Activated naive CD4-positive, alpha-beta T cell treated with anti-CD3 and anti-CD28 coated beads for 36 hours (primary cell): ENCODE results near the gene SIK3. TPM values are rescaled to one million over a fixed set of nuclear protein-coding genes. Genes with fewer than 3 reads are reported as not detected.
A peak's percentile ranks its signal among the peaks of the same experiment; 100 is the strongest.

Experiments
- CTCF ChIA-PET: fragments of 350-600 bp; sonication (Branson Sonifier 250); formaldehyde crosslinking; loops from one replicate; lab custom pipeline; 2021; ENCODE audit warnings: antibody characterized with exemption; lab: Charles Lee
- DNase-seq: peaks from one replicate; pipeline ENCODE4 v3.0.0-alpha.2; 2020
- H3K27ac Mint-ChIP-seq: one replicate; pipeline ENCODE4 v1.8.0; 2021; ENCODE audit warnings: mild to moderate bottlenecking, mixed read lengths
- H3K27me3 Mint-ChIP-seq: one replicate; pipeline ENCODE4 v1.8.0; 2021; ENCODE audit warnings: low read depth, mixed read lengths
- H3K36me3 Mint-ChIP-seq: one replicate; pipeline ENCODE4 v1.8.0; 2021; ENCODE audit warnings: low read depth, mixed read lengths
- H3K4me1 Mint-ChIP-seq: one replicate; pipeline ENCODE4 v1.8.0; 2021; ENCODE audit warnings: low read depth, mixed read lengths
- H3K4me3 Mint-ChIP-seq: one replicate; pipeline ENCODE4 v1.8.0; 2021; ENCODE audit warnings: mild to moderate bottlenecking, moderate library complexity, mixed read lengths
- H3K9me3 Mint-ChIP-seq: one replicate; pipeline ENCODE4 v1.8.0; 2021; ENCODE audit warnings: mixed read lengths
- intact Hi-C: fragments of 100-400 bp; cut with micrococcal nuclease; formaldehyde crosslinking; loops from one replicate; pipeline ENCODE4 v1.15.1; 2023
- total RNA-seq, 2 experiments: library from RNA; stranded (reverse); gene quantifications; one replicate each; pipeline ENCODE4 v1.2.3, GENCODE V29; 2021

Gene SIK3
- total RNA-seq, 2 experiments from 2014 or later, result 13.8 to 15.7 TPM

DNA sequence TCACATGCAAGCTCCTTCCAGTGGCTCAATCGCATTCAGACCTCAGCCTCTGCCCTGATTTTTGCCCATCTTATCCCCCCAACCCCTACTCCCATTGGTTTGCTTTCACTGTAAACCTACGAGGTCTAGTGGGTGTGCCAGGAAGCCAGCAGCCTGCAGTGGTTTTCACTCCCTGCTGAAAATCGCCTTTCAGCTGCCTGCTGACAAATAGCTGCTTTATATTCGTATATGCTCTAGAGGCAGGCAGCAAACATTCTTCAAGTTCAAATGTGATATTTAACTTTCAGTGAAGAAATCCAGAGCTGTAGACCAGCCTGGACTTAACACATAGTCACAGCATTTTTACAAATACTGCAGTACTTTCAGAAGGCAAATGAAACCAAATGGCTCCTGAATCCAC, 168.1 kb downstream of the SIK3 start:
- peak; percentile 55 for DNase-seq
- Mint-ChIP-seq H3K9me3 (peaks cover 8% of the 10 kb centered on the region), H3K36me3 (peaks cover 11% of the 10 kb centered on the region), H3K27ac (peak overlapping the region; percentile 51), H3K4me1 (peaks cover 64% of the 10 kb centered on the region), H3K27me3 (no peaks in the 10 kb centered on the region), H3K4me3 (peak overlapping the region; percentile 79)
- CTCF ChIA-PET, result interaction anchor here (0.7 to 2.3 kb wide), 6 partner anchors 18 to 176 kb away, joined by 3 to 9 read pairs (median 6); partner anchors contain the start of gene SIK3
- intact Hi-C loops, result loop anchor here (2.0 kb wide), 2 partner anchors 157 to 301 kb away; partner anchors contain the start of gene BUD13

DNA sequence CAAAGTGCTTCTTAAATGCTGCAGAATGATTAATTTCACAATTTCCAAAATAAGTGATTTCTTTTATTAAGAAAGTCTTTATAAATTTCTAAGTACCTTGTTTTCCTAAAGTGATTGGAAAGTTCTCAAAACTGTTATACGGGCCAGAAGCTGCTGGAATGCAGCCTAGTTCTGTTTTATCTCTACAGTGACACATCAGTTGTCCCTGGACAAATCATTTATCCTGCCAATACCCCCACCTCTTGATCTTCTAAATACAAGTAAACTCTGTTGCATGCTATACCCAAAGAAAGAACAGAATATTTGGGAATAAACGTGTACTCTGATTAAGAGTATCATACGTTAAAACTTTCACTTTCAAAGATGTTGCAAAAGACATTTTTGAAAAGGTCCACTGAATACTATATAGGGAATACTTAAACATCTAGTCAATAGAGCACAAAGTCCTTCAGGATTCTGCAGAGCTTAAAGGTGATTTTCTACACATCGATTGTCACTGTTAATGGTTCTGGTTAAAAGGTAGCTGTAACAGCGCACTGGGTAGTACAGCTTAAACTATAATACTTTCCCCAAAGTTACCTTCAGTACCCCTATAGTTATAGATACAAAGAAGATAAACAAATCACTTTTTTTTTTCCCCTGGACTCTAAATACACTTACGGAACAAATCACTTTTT, 168.7 kb downstream of the SIK3 start:
- DNase-seq, result no peak
- peaks cover 17% of the 10 kb centered on the region for H3K36me3 Mint-ChIP-seq
- intact Hi-C loops, result loop anchor here (2.0 kb wide), 2 partner anchors 157 to 301 kb away; partner anchors contain the start of gene BUD13
- peak overlapping the region; percentile 79 for H3K4me3 Mint-ChIP-seq
- peaks cover 8% of the 10 kb centered on the region for H3K9me3 Mint-ChIP-seq
- CTCF ChIA-PET, result interaction anchor here (0.7 to 2.3 kb wide), 10 partner anchors 19 to 177 kb away, joined by 3 to 9 read pairs (median 4); partner anchors contain the start of genes APOA5 and SIK3
- peaks cover 69% of the 10 kb centered on the region for H3K4me1 Mint-ChIP-seq
- H3K27ac Mint-ChIP-seq, result peak overlapping the region; percentile 51
- H3K27me3 Mint-ChIP-seq, result no peaks in the 10 kb centered on the region

DNA sequence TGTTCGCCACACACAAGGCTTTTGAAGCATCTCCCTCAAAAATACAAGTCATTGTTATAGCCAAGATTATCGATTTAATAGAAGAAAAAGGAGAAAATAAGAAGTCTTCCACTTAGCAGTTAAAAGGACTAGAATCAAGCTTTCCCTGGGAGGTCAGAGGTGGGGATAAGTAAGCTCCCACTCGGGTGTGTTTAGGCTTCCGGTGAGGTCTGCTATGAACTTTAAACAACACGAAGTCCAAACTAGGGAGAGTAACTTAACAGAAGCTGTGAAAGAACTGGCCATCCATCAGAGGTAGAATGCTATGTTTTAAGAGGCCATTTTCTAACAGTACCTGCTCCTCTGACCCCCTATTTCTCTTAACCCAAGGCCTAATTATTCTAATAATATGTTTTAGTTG, 169.4 kb downstream of the SIK3 start:
- CTCF ChIA-PET, result interaction anchor here (0.5 to 2.3 kb wide), 7 partner anchors 19 to 177 kb away, joined by 3 to 9 read pairs (median 4); partner anchors contain the start of genes APOA5 and SIK3
- Mint-ChIP-seq H3K36me3 (peaks cover 12% of the 10 kb centered on the region), H3K27me3 (no peaks in the 10 kb centered on the region), H3K27ac (peak overlapping the region; percentile 75), H3K4me1 (peaks cover 71% of the 10 kb centered on the region), H3K9me3 (peaks cover 4% of the 10 kb centered on the region), H3K4me3 (peak overlapping the region; percentile 26)
- DNase-seq, result no peak
- intact Hi-C loops, result no loop called here

DNA sequence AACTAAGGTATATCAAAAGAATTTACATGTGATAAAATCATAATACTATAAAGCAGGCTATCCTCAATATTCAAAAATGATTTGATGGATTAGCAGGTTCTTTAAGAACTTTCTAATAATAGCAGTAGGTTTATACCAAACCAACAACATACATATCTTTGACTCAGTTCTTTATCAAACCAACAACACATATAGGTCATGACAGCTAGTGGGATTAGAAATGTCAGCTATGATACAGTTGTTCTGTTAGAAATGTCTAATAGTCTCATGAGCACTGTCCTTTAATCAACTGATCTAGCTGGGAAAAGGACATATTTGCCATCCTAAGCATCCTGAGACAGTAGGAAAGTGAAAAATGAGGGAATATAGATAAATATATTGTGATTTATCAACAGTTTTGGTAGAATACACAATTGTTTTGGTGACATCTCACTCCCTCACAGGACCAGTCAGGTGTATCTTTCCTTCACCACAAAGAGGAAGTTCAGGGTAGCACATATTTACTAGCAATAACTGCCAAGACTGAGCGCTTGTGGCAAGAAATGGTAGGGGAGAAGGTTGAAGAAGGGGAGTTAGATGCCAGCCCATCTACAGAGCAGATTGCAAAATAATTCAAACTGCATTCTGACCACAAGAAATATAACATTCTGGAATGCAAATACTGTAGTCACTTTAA, 170.0 kb downstream of the SIK3 start:
- DNase-seq, result peak; percentile 34
- peak overlapping the region; percentile 4 for H3K4me3 Mint-ChIP-seq
- intact Hi-C loops, result no loop called here
- no peaks in the 10 kb centered on the region for H3K27me3 Mint-ChIP-seq
- H3K36me3 Mint-ChIP-seq, result peaks cover 8% of the 10 kb centered on the region
- H3K27ac Mint-ChIP-seq, result peak overlapping the region; percentile 61
- H3K9me3 Mint-ChIP-seq, result no peaks in the 10 kb centered on the region
- peaks cover 66% of the 10 kb centered on the region for H3K4me1 Mint-ChIP-seq
- CTCF ChIA-PET, result interaction anchor here (0.5 to 2.3 kb wide), 7 partner anchors 20 to 178 kb away, joined by 3 to 9 read pairs (median 3); no protein-coding TSS in a partner anchor

DNA sequence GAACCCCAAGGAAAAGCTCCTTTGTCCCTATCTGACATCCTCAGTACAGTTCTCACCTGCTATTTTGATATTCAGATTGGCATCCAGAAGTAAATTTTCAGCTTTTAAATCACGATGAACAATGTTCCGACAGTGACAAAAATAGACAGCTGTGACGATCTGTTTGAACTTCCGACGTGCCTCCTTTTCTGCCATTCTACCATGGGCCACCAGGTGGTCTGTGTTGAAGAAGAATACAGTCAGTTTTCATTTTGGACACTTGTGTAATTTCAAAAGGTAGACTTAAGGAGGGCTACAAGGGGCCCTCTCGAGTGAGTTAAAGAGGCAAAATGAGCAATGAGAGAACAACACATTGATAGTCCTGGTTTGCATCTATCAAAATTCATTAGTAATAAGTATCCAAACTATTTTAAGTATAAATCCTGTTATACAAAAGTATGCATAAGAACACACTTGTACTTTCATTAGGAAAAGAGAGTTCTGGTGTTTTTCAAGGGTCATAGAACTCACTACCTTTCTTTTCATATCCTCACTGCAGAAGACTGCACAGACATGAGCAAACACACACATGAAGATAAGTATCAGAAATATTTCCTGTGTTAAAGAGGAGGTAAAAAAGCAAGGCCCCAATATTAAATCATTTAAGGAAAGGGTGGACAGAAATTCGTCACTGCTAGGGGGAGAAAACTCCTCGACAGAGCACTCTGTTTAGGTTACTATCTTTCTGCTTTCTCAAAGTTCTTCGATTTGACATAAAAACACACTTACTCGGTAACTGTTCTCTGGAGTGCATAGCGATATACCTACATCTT, 170.9 kb downstream of the SIK3 start:
- CTCF ChIA-PET, result interaction anchor here (0.6 to 1.9 kb wide), 10 partner anchors 11 to 183 kb away, joined by 3 to 7 read pairs (median 3); no protein-coding TSS in a partner anchor
- H3K9me3 Mint-ChIP-seq, result no peaks in the 10 kb centered on the region
- H3K36me3 Mint-ChIP-seq, result peaks cover 8% of the 10 kb centered on the region
- peak overlapping the region; percentile 75 for H3K27ac Mint-ChIP-seq
- peaks cover 61% of the 10 kb centered on the region for H3K4me1 Mint-ChIP-seq
- intact Hi-C loops, result loop anchor here (1.0 kb wide), 1 partner anchor 169 kb away; no protein-coding TSS in a partner anchor
- no peaks in the 10 kb centered on the region for H3K27me3 Mint-ChIP-seq
- DNase-seq, result peak; percentile 73
- H3K4me3 Mint-ChIP-seq, result peak overlapping the region; percentile 34

DNA sequence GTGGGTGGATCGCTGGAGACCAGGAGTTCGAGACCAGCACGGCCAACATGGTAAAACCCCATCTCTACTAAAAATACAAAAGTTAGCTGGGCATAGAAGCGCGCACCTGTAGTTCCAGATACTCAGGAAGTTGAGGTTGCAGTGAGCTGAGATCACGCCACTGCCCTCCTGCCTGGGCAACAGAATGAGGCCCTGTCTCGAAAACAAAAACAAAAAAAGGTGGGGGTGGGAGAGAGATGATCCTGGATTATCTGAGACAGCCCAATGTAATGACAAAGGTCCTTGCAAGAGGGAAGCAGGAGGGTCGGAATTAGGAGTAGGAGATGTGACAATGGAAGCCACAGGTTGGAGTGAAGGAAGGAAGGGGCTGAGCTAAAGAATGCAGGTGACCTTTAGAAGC, 173.2 kb downstream of the SIK3 start:
- Mint-ChIP-seq H3K27ac (peak overlapping the region; percentile 87), H3K27me3 (no peaks in the 10 kb centered on the region), H3K9me3 (no peaks in the 10 kb centered on the region), H3K4me1 (peaks cover 42% of the 10 kb centered on the region), H3K36me3 (peaks cover 11% of the 10 kb centered on the region), H3K4me3 (no peak overlapping the region)
- CTCF ChIA-PET, result interaction anchor here (1.0 to 1.6 kb wide), 6 partner anchors 17 to 194 kb away, joined by 3 to 6 read pairs (median 4); no protein-coding TSS in a partner anchor
- intact Hi-C loops, result no loop called here
- DNase-seq, result peak; percentile 39

DNA sequence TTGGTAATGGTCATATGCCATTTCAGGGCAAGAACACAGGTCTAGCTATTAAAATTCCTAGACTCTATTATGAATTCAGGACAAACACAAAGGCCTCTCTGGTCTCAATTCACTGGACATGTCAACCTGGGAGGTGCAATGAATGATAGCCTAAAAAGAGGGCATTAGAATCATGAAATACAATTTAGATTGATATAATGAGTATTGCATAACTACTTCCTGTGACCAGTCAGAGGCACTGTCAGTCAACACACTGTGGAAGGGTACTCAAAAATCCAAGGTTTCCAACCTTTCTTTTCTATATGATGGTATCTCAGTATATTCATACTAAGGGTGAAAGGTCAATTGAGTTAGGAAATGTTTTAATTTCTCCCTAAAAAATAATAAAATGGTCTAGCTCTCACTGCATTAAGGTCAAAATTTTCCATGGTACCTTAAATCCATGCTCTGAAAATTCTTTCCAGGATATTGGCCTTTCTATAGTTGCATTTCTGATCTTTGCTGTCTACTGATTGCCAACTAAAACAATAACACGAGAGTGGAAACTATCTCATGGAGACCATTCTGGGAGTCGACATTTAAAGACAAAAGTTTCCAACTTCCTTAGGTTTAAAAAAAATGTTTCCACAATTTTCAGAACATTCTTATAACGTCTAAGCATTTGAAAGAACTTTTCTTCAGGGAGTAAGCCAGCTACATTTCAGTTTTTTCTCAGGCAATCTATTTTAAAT, 179.1 kb downstream of the SIK3 start:
- DNase-seq, result no peak
- Mint-ChIP-seq H3K4me1 (no peaks in the 10 kb centered on the region), H3K27ac (no peak overlapping the region), H3K36me3 (peaks cover 3% of the 10 kb centered on the region), H3K4me3 (no peak overlapping the region), H3K9me3 (no peaks in the 10 kb centered on the region), H3K27me3 (no peaks in the 10 kb centered on the region)
- CTCF ChIA-PET, result no interaction called here
- intact Hi-C loops, result no loop called here

DNA sequence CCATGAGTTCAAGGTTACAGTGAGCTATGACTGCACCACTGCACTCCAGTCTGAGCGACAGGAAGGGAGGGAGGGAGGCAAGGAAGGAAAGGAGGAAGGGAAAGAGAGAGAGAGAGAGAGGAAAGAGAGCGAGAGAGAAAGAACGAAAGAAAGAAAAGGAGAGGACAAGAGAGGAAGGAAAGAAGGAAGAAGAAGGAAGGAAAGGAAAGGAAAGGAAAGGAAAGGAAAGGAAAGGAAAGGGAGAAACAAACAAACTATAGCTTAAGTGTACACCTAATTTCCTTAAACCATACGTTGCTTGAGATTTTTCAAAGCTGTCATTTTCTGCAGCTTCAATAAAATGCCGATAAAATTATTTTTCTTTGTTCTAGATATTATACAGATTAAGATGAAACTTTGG, 180.6 kb downstream of the SIK3 start:
- no peak for DNase-seq
- intact Hi-C loops, result no loop called here

DNA sequence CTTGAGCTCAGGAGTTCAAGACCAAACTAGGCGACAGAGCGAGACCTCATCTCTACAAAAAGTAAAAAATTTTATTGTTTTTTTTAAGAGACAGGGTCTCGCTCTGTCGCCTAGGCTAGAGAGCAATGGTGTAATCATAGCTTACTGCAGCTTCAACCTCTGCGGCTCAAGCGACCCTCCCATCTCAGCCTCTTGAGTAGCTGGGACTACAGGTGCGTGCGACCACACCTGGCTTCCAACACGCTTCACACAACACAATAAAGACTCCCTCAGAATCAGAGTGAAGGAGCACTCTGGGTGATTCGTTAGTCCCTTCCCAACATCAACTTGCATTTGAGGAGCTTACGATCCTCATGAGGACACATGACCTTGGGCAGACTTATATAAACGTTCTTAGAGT, 181.3 kb downstream of the SIK3 start:
- Mint-ChIP-seq H3K36me3 (peaks cover 5% of the 10 kb centered on the region), H3K4me1 (no peaks in the 10 kb centered on the region), H3K27me3 (no peaks in the 10 kb centered on the region), H3K4me3 (no peak overlapping the region), H3K27ac (no peak overlapping the region), H3K9me3 (no peaks in the 10 kb centered on the region)
- intact Hi-C loops, result no loop called here
- no peak for DNase-seq
- CTCF ChIA-PET, result interaction anchor here (0.6 to 1.3 kb wide), 4 partner anchors 8 to 85 kb away, joined by 3 to 7 read pairs (median 4); no protein-coding TSS in a partner anchor

More for the DNA sequence above, 180.6 kb downstream of the SIK3 start:
- Mint-ChIP-seq H3K27ac (no peak overlapping the region), H3K4me1 (no peaks in the 10 kb centered on the region), H3K4me3 (no peak overlapping the region), H3K27me3 (no peaks in the 10 kb centered on the region), H3K9me3 (no peaks in the 10 kb centered on the region), H3K36me3 (peaks cover 3% of the 10 kb centered on the region)
- CTCF ChIA-PET, result interaction anchor here (0.6 to 1.3 kb wide), 4 partner anchors 9 to 84 kb away, joined by 3 to 7 read pairs (median 4); no protein-coding TSS in a partner anchor

DNA sequence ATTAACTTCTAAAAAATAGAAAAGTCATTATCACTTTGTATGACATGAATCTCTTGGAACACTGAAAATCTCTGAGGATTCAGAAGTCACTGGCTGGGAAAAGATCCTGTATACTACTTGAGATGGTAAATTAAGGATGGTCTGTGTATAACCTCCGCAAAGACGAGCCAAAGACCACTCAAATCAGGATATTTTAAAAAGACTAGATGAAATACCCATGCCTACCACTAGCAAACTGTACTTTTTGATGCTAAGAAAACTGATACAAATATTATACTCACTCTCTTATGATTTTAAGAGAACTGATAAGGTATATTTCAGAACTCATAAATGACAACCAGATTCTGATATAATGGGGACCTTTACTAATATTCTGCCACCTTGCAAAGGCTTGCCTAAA, 182.2 kb downstream of the SIK3 start:
- CTCF ChIA-PET, result interaction anchor here (1.3 kb wide), 1 partner anchor 10 kb away, joined by 7 read pairs; no protein-coding TSS in a partner anchor
- intact Hi-C loops, result no loop called here
- peaks cover 5% of the 10 kb centered on the region for H3K36me3 Mint-ChIP-seq
- H3K27ac Mint-ChIP-seq, result no peak overlapping the region
- no peaks in the 10 kb centered on the region for H3K9me3 Mint-ChIP-seq
- no peaks in the 10 kb centered on the region for H3K27me3 Mint-ChIP-seq
- DNase-seq, result no peak
- no peak overlapping the region for H3K4me3 Mint-ChIP-seq
- no peaks in the 10 kb centered on the region for H3K4me1 Mint-ChIP-seq

DNA sequence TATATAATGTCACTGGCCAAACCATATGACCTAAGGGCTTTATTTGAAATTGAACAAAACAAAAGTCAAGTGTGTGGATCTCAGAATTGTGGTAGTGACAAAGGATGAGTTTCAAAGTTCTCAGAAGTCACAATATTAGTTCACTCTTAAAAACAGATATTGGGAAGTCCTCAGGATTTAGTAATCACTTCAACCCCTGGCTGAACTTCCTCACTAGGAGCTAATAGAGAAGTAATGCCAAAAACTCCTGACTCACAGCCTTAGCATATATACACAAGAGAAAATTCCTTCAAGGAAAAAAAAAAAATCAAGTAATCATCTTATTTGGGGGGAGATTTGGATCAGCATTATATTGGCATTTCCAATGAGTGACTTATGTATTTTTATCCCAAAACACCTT, 185.2 kb downstream of the SIK3 start:
- intact Hi-C loops, result no loop called here
- CTCF ChIA-PET, result no interaction called here
- H3K27ac Mint-ChIP-seq, result no peak overlapping the region
- H3K36me3 Mint-ChIP-seq, result peaks cover 4% of the 10 kb centered on the region
- no peaks in the 10 kb centered on the region for H3K9me3 Mint-ChIP-seq
- H3K27me3 Mint-ChIP-seq, result no peaks in the 10 kb centered on the region
- no peak overlapping the region for H3K4me3 Mint-ChIP-seq
- H3K4me1 Mint-ChIP-seq, result peaks cover 12% of the 10 kb centered on the region
- no peak for DNase-seq
